Cortex of kidney (tissue), 1 donor: ENCODE measurements around the gene GID4.

ENCODE experiments used
- DNase-seq: peaks from one replicate; lab custom pipeline; 2025; lab: John Stamatoyannopoulos, UW

GID4 gene

DNA sequence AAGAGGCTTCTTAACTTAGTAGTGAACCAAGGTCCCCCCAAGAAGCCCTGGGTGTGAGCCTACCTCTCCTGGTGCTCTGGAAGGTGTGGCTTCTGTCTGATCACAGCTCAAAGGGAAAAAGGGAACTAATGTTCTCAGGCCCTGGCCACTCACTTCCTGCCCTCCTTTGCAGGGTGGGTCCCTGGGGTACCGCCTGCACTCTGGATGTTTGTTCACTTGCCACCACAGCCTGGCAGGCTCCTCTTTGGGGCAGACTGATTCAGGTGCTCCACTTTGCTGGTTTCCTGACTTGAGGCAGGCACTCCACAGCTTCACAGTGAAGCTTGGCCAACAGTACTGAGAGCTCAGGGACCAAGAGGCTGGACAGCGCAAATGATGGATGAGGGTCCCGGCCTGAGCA is 63.4 kb downstream of the GID4 start:
- DNase-seq: no peak

DNA sequence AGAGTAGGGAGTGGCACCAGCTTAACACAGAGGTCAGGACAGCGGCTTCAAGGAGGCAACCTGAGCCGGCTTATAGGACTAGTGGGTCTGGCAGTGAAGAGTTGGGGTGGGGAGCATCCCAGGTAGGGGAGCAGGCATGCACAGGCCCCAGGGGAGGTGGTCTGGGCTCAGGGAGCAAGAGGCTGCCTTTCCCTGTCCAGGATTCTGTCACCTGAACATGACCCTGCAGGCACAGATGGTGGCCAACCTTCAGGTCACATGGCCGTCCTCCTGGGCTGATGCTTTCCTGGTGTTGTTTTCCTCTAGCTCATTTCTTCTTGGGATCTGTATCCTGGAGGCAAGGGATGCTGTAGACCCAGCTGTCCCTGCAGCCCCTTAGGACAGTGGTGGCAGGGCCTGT is 65.8 kb downstream of the GID4 start:
- no peak for DNase-seq

DNA sequence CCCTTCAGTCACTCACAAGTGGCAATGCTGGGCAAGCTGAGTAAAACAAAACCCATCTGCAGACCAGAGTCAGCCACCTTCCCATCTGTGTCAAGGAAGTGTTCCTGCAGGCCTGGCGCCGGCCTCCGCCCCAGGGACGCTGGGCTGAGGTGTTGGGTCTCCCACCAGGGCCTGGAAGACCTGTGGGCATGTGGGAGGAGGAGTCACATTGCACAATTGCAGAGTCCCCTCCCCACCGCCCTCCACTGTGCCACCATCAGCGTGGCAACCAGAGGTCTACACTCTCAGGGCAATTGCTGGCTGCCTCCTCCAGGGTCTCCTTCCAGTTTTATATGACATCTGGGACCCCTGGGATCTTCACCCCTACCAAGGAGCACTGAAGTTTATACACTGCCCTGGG is 66.4 kb downstream of the GID4 start:
- DNase-seq: no peak

DNA sequence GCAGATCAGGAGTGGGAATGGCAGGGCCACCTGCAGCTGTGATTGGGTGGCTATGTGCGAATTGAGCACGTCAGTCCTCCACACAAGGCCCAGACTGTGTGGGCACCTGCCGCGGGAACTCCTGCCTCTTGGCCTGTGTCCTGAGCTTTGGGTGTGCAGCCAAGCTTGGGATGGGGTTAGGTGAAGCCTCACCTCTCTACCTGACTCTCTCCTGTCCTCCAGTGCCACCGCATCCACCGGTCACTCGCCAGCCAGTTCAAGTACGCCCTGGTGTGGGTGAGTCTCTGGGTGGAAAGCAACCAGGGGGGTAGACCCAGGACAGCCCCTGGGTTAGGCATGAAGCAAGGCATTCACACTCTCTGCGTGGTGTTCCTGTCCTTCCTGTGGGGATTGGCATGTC is 67.0 kb downstream of the GID4 start:
- no peak for DNase-seq

DNA sequence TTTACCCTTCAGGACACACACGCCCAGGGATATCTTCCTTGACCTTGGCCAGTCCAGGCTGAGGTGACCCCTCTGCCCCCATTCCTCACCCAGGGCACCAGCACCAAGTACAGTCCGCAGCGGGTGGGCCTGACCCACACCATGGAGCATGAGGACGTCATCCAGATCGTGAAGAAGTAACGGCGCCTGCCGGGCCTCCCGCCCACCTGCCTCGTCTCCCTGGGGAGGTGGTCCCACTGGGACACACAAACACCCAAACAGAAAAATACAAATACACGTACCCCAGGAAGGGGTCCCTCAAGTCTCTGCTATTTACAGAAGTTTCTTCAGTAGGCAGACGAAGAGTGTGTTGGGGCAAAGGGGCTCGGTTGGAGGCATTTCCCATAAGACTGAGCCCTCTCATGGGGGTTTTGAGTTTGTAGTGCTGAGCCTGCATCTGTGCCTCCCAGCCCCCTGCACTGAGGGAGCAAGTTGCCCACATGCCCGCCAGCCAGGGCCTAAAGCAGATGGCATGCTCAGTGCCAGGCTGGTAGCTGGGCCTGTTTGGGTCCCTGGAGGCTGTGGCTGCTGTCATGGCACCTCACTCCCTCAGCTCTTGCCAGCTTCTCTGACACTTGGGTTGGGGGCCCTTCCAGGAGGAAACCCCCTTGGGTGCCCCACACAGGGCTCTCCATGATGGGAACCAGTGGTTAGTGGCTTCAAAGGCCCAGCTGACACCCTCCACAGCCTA is 68.0 kb downstream of the GID4 start:
- DNase-seq: no peak

DNA sequence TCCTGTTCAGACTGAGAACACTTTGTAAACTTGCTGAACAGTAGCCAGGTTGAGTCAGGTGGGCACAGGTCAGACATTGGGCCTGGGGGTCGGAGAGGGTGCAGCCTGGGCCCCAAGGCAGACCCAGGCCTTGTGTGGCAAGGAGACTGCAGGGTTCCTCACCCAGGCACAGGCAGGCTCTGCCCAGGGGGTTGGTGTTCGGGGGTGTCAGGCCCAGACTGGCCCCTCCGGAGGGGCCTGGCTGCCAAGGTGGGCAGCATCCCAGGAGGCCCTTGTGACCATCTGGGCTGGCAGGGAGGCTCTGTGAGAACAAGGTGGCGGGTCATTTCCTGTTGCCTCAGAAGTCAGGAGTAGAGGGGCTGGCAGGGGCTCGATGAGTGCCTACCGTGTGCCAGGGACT is 68.8 kb downstream of the GID4 start:
- no peak for DNase-seq

DNA sequence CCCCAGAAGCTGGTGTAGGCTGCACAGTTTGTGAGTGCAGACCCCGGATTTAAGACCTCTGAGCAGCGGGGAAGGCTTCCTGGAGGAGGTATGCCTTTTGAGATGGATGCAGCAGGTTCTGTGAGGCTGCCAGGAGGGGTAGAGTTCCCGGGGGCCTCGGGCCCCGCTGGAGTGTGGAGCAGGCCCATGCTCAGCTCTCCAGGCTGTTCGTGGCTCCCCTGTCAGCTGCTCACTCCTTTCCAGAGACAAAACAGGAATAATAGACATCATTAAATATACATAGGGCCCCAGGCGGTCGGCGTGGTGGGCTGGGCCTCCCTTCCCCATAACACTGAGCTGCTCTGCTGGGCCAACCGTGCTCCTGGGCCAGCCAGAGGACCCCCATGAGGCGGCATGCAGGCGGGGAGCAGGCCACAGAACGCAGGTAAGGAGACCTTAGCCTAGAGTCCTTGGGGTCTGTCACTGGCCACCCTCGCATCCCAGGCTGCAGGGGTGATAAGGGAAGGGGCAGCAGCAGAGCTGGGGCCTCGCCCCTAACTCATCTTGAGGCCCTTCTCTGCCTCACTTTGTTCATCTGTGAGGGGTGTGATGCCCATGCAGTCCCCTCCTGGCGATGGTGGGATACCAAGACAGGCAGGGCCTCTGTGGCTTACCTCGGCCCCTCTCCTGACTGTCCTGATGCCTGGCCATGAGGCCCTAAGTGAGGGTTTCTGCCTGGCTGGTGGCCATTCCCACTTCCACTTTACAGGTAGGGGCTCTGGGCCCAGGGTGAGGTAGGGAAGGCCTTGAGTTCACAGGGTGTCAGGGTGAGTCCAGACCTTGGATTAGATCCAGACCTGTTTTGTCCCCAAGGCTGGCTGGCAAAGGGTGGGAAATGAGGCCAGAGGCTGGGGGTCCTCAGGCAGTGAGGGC is 69.4 kb downstream of the GID4 start, which contains the start of gene MYO15A:
TSS of gene MYO15A (plus strand) at position 356 of the 912 bp plus-strand sequence. CDS start 10,045 bp downstream, outside the sequence.
- DNase-seq: no peak

DNA sequence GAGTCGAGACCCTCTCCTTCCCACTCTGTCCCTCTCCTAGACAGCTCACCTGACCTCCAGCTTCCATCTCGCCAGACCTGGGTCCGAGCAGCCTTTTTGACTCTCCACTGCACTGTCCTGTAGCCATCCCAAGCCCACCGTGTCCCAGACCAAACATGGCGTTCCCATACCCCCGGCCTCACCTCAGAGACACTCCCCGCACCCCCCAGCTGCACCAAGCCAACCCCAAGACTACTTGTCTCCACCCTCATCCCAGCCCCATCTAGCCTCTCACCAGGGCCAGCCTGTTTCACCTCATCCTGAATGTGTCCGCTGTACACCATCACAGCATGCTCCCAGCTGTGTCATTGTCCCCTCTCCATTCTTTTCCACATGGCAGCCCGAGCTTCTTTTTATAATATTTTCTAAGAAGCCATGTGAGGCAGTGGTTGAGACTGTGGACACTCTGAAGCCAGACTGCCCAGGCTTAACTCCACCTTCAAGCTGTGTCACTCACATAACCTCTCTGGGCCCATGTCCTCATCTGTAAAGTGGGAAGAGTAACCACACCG is 70.8 kb downstream of the GID4 start:
- DNase-seq: no peak

DNA sequence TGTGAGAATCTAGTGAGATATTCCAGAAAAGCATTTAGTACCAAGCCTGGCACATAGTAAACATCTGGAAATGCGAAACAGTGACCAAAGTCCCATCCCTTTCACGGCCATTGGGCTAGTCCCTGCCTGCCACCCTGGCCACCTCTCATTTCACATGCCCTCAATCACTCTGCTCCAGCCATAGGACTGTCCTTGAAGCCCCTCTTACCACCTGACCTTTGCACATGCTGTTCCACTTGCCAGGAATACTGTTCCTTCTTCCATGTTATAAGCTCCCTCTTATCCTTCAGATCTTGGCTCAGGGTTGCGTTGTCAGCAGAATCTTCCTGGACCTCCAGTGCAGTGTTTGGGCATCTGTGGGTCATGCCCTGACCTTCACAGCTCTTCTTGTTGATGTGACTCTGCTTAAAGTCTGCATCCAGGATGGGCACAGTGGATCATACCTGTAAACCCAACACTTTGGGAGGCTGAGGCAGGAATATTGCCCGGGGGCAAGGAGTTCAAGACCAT is 71.5 kb downstream of the GID4 start:
- DNase-seq: no peak

DNA sequence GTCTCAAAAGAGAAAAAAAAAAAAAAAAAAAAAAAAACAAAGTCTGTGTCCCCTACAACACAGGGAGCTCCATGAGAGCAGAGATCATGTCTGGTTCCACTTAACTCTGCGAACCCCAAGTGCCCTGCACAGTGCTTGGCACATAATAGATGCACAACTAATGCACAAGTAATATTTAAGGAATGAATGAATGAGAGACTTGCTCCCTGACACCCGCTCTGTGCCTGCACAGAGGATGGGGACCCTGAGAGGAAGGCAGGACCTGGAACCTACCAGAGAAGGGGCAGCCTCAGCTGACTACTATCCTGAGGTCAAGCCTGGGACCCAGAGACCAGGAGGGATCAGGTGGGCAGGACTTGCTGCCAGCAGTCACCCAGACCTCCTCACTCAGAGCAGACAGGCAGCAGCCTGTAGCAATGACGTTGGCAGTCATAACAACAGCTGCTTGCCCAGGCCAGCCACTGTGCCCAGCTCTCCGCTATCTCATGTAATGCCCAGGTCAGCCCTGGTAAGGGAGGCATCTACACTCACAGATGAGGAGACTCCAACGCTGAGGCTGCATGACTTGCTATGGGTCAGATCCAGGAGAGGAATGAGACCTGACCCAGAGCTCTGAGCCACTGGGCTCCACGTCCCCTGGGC is 72.2 kb downstream of the GID4 start:
- no peak for DNase-seq

DNA sequence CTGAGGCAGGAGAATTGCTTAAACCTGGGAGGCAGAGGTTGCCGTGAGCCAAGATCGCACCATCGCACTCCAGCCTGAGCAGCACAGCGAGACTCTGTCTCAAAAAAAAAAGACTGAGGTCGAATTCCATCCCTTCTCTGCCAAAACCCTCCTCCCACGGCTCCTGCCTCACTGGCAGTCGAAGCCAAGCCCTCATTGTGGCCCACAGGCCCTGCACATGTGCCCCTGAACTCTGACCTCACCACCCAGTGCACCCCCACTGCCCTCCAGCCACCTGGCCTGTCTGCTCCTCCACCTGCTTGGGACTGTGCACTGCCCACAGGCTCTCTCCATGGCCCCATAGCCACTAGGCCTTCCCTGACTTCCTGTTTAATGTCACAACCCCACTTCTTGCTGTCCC is 76.3 kb downstream of the GID4 start:
- DNase-seq: no peak

DNA sequence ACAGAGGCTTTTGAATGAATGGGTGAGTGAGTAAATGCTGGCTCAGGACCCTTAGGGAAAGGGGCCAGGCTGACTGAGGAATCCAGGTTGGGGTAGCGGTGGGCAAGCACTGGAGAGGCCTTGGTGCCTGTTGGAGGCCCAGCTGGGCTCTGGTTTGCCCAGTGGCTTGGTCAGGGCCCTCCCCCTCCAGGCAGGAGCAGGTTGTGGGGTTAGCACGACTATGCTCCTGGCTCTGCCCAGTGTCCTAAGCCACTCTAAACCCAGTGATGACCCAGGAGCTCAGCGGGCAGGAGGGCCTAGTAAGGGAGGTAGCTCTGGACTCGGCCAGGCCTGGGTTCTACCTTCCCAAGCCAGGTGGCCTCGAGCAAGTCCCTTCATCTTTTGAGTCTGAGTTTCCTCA is 76.9 kb downstream of the GID4 start:
- DNase-seq: no peak

DNA sequence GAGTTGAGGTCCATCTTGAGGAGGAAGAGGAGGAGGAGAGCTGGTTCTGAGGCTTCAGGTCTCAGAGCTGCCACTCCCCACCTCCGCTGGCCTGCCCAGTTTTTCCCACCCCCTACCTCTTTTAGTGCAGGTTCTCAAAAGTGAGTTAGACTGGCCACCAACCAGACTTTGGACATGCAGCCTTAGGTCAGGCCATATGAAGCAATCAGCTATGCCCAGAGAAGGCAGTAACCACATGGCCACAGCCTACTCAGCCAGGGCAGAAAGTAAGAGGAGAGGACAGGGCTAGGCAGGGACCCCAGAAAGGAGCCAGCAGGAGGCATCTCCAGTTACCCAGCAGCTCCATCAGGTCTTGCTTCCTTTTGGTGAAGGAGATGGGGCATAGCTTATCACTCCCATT is 78.3 kb downstream of the GID4 start:
- no peak for DNase-seq
